ENCODE measurements around the gene SLC25A44. TPM values are rescaled to one million over a fixed set of nuclear protein-coding genes. Genes with fewer than 3 reads are reported as not detected.

Gene SLC25A44
- total RNA-seq, 1 experiment from 2014 or later: 40.2 TPM

- no peaks in the 10 kb centered on the region for H3K9me3 Mint-ChIP-seq
- peaks cover 4% of the 10 kb centered on the region; the same call in 1 of the 2 replicates for H3K27me3 Mint-ChIP-seq (ENCODE audit: low read depth)
- H3K9ac ChIP-seq (ENCODE audit: extremely low read depth, insufficient read length, low read length): no peak within 1 kb of the TSS
- no peaks in the 10 kb centered on the region for H4K20me1 ChIP-seq (ENCODE audit: control insufficient read depth, insufficient read depth, insufficient read length)
- H4K91ac ChIP-seq (ENCODE audit: insufficient read length, low read depth, low read length): no peak within 1 kb of the TSS
- H3K4me2 ChIP-seq (ENCODE audit: insufficient read depth, insufficient read length, low read length): no peak within 1 kb of the TSS
- no peak within 1 kb of the TSS for H3K18ac ChIP-seq (ENCODE audit: insufficient read length, low read depth, low read length)
- H3K23ac ChIP-seq (ENCODE audit: insufficient read length, low read depth, low read length): no peak within 1 kb of the TSS
- H3K27ac ChIP-seq (ENCODE audit: insufficient read length, low read depth, low read length): no peak within 1 kb of the TSS
- H3K36me3 Mint-ChIP-seq (ENCODE audit: insufficient read depth in 1 of 3, low read depth in 3 of 3): peaks cover 16 to 46% (median 35%) of the 10 kb centered on the region in 3 experiments; a peak in 6 of 7 replicates
- H2BK120ac ChIP-seq (ENCODE audit: low read depth, low read length, poor library complexity, severe bottlenecking): no peak within 1 kb of the TSS
- H4K5ac ChIP-seq (ENCODE audit: insufficient read length, low read depth, low read length): no peak within 1 kb of the TSS
- no peak within 1 kb of the TSS for H2BK5ac ChIP-seq (ENCODE audit: insufficient read length, low read length)
- no peak for TF ChIP-seq CTCF (conservative IDR thresholded peaks at IDR 0.05)
- no peaks in the 10 kb centered on the region for H3K9me3 ChIP-seq (ENCODE audit: control insufficient read depth, low read depth, low read length)
- H4K8ac ChIP-seq (replicated peaks; ENCODE audit: insufficient read length, low read depth, low read length): no peak within 1 kb of the TSS
- H2AFZ ChIP-seq (ENCODE audit: low read length): no peak within 1 kb of the TSS
- no peak within 1 kb of the TSS for H2AK5ac ChIP-seq (ENCODE audit: insufficient read length, low read length)
- no peak within 1 kb of the TSS for H2BK12ac ChIP-seq (ENCODE audit: insufficient read length, low read depth, low read length)
- peaks cover 2% of the 10 kb centered on the region; the same call in 1 of the 2 replicates for H3K4me1 ChIP-seq (ENCODE audit: insufficient read depth, low read length)
- peak within 1 kb of the TSS; percentile 61 to 89 (median 70); a peak in 5 of 7 replicates for H3K27ac Mint-ChIP-seq
- H2BK15ac ChIP-seq (ENCODE audit: low read depth, low read length): no peak within 1 kb of the TSS
- WGBS (ENCODE audit: extremely low coverage, insufficient read length, low lambda C conversion rate): no CpG with 5 or more reads among the region's 16 CpGs
- H3K79me2 ChIP-seq (ENCODE audit: insufficient read depth, low read length): no peaks in the 10 kb centered on the region
- H3K23me2 ChIP-seq (ENCODE audit: insufficient read length, low read depth, low read length, poor library complexity, severe bottlenecking): peaks cover 3% of the 10 kb centered on the region
- H3K4me1 Mint-ChIP-seq: peaks cover 15 to 22% of the 10 kb centered on the region in 2 experiments
- H2BK20ac ChIP-seq (ENCODE audit: low read depth, low read length, poor library complexity, severe bottlenecking): no peak within 1 kb of the TSS
- no peaks in the 10 kb centered on the region for H3K27me3 ChIP-seq (ENCODE audit: insufficient read depth, low read length)
- H3K79me1 ChIP-seq (ENCODE audit: insufficient read depth, low read depth, low read length, poor library complexity, severe bottlenecking): no peaks in the 10 kb centered on the region
- H3K14ac ChIP-seq (ENCODE audit: insufficient read depth, low read length): peak within 1 kb of the TSS; percentile 26; the same call in 1 of the 2 replicates
- H3K56ac ChIP-seq (ENCODE audit: insufficient read length, low read depth, low read length): no peak within 1 kb of the TSS
- no peak within 1 kb of the TSS for H3K4ac ChIP-seq (ENCODE audit: low read depth, low read length)
- no peak within 1 kb of the TSS for H3T11ph ChIP-seq (ENCODE audit: low read length)
- no peak within 1 kb of the TSS for H3K4me3 Mint-ChIP-seq
- peak; percentile 61 for DNase-seq
Measured at GRCh38 chr1:156247460-156248322, 53.8 kb downstream of the SLC25A44 start, which contains the start of gene PAQR6. TSS of gene PAQR6 (minus strand) at chr1:156248056. CDS start at chr1:156246731, 1,325 bp downstream.

Data from H9 (cell line).